ENCODE measurements around the gene OR4C45.
"Not testable (repeated sequence)": the region's sequence is repeated elsewhere in the genome, so short reads cannot be mapped to it uniquely, and the experiment has no call there.

The OR4C45 gene

DNA sequence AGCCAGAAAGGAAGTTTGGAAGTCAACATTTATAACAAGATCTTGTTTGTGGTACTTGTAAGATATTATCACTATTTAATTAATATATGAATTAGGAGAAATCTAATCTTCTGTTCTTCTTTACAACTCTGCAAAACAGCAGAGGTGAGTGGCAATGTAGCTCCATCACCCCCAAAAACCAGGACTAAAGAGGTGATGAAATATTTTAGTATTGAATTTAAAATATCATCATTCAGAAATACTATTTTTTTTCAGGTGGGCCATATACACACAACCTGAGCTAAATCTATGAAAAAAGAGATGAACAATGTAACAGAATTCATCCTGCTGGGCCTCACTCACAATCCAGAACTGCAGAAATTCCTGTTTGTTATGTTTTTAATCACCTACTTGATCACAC lies at the start of gene OR4C45:
OR4C45 (plus strand) TSS at position 301 of the 400 bp plus-strand sequence.
- no peak for DNase-seq (ENCODE audit: low spot score)

DNA sequence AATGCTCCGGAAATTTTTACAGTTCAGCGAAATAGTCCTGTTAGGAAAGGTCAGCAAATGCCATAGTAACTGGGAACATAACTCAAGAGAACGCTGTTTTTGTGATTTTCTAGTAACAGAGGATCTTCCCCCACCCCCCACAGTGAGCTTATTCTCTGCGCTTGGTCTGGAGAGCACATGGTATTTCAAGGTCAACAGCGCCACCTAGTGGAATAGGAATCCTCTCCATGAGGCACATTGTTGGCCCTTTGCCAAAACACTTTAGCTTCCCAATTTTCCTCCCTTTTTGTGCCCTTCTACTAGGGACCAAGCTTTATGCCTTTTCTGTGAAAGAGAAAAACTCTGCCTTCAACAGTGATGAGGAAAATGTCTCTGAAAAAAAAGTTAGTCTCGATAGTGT lies 37.1 kb upstream of the OR4C45 start:
- peak; percentile 2 for DNase-seq (ENCODE audit: low spot score)

DNA sequence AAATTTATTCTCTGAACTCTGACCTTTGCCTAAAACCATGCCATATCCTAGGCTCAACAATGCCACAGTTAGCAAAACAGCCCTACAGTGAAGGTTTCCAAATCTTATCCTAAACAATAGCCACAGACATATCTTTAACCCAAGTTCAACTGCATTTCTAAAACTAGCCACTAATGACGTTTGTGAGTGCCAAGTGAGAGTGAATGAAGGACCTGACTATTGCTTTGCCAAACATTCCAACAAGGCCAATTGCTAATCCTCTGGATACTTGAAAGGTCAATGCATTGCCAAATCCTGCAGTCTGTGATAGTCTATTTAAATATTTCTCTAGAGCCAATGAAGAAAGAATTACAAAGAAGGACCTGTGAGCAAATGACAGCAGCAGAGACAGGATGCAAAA lies 2.5 kb upstream of the OR4C45 start:
- no peak for DNase-seq (ENCODE audit: low spot score)

DNA sequence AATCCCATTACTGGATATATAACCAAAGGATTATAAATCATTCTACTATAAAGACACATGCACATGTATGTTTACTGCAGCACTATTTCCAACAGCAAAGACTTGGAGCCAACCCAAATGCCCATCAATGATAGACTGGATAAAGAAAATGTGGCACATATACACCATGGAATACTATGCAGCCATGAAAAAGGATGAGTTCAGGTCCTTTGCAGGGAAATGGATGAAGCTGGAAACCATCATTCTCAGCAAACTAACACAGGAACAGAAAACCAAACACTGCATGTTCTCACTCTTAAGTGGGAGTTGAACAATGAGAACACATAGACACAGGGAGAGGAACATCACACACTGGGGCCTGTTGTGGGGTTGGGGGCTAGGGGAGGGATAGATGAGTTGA lies 3.6 kb downstream of the OR4C45 start:
- not testable (repeated sequence) for DNase-seq (ENCODE audit: low spot score)

DNA sequence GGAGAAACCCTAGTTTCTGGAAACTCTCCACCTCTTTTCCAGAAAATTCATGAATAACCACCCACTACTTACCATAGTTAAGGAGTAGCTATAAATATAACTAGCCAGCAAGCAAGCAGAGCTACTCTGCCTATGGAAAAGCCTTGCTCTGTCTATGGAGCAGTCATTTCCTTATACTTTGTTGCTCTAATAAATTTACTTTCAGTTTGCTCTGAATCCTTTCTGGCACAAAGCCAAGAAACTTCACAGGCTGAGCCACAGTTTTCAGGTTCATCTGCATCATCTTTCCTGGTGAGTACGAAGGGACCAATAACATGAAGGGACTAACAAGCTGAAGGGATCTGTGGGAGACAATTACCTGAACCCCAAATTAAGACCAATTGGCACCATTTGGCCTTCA lies 4.6 kb downstream of the OR4C45 start:
- DNase-seq (ENCODE audit: low spot score) = no peak

DNA sequence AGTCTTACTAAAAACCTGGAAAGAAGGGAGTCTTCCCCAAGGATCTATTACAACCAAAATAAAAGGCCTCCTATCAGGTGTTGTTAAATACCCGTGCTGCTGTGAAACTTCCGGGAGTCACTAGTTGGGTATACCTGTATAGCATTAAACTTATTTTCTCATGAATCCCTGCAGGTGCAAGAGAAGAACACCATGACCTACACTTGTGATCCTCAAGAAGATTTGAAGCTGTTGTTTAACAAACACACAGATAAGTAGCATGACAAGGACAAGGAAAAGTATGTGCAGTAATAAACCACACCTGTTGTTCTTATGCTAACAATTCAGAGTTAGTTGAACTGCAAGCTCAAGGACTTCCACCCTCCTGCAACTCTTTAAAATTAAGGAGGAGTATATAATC lies 12.0 kb downstream of the OR4C45 start:
- no peak for DNase-seq (ENCODE audit: low spot score)

DNA sequence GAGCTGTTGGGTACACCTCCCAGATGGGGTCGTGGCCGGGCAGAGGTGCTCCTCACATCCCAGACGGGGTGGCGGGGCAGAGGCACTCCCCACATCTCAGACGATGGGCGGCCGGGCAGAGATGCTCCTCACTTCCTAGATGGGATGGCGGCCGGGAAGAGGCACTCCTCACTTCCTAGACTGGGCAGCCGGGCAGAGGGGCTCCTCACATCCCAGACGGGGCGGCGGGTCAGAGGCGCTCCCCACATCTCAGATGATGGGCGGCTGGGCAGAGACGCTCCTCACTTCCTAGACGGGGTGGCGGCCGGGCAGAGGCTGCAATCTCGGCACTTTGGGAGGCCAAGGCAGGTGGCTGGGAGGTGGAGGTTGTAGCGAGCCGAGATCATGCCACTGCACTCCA lies 30.4 kb downstream of the OR4C45 start:
- DNase-seq (ENCODE audit: low spot score) = not testable (repeated sequence)

DNA sequence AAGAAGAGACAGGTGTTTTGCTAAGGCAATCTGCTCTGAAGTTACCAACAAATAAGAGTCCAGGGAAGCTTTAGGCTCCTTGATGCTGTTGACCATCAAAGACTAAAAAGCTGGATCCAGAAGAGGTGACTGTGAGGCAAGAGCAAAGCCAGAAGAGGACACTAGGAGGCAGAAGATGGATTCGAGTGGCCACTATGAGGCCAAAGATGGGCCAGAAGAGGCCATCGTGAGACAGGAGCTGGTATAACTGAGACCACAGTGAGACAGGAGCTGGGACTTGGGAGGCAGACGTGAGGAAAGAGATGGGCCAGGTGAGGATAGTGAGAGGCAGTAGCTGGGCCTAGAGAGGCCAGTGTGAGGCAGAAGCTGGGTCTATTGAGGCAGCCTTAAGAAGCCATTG lies 37.7 kb downstream of the OR4C45 start:
- DNase-seq (ENCODE audit: low spot score) = no peak

DNA sequence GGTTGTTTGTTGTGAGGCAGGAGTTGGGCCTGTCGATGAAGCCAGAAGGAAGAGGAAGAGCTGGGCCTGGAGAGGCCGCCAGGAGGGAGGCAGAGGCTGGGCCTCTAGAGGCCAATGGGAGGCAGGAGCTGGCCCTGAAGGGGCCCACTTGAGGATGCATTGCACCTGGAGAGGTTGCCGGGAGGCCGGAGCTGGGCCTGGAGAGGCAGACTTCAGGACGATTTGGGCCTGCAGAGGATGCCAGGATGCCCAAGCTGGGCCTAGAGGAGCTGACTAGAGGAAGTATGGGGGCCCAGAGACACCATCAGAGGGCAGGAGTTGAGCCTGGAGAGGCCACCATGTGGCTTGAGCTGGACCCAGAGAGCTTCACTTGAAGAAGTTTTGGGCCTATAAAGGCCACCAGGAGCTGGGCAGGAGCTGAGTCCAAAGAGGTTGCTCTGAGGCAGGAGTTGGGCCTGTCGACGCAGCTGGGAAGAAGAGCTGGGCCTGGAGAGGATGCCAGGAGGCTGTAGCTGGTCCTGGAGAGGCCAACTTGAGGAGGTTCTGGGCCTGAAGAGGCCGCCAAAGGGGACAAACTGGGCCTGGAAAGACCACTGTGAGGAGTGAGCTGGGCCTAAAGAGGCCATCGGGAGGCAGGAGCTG lies 39.0 kb downstream of the OR4C45 start:
- no peak for DNase-seq (ENCODE audit: low spot score)

DNA sequence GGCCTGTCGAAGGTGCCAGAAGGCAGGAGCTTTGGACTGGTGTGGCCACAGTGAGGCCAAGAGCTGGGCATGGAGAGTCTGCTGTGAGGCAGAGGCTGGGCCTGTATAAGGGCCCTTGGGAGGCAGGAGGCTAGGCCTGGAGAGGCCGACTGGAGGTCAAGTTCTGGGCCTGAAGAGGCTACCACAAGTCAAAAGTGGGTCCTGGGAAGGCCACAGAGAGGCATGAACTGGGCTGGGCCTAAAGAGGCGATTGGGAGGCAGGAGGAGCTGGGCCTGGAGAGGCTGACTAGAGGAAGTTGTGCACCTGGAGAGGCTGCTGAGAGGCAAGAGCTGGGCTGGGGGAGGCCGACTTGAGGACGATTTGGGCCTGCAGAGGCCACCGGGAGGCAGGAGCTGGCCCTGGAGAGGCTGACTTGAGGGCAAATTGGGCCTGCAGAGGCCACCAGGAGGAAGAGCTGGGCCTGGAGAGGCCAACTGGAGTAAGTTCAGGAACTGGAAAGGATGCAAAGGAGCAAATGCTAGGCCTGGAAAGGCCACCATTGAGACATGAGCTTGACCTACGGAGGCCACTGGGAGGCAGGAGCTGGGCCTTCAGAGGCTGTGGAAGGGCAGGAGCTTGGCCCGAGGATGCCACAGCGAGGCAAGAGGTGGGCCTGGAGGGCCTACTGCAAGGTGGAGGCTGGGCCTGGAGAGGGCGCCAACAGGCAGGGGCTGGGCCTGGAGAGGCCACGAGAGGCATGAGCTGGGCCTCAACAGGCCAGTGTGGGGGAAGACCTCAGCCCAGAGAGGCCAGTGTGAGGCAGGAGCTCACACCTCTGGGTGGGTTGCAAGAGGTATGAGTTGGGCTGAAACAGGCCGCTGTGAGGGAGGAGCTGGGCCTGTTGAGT lies 39.8 kb downstream of the OR4C45 start:
- no peak for DNase-seq (ENCODE audit: low spot score)

DNA sequence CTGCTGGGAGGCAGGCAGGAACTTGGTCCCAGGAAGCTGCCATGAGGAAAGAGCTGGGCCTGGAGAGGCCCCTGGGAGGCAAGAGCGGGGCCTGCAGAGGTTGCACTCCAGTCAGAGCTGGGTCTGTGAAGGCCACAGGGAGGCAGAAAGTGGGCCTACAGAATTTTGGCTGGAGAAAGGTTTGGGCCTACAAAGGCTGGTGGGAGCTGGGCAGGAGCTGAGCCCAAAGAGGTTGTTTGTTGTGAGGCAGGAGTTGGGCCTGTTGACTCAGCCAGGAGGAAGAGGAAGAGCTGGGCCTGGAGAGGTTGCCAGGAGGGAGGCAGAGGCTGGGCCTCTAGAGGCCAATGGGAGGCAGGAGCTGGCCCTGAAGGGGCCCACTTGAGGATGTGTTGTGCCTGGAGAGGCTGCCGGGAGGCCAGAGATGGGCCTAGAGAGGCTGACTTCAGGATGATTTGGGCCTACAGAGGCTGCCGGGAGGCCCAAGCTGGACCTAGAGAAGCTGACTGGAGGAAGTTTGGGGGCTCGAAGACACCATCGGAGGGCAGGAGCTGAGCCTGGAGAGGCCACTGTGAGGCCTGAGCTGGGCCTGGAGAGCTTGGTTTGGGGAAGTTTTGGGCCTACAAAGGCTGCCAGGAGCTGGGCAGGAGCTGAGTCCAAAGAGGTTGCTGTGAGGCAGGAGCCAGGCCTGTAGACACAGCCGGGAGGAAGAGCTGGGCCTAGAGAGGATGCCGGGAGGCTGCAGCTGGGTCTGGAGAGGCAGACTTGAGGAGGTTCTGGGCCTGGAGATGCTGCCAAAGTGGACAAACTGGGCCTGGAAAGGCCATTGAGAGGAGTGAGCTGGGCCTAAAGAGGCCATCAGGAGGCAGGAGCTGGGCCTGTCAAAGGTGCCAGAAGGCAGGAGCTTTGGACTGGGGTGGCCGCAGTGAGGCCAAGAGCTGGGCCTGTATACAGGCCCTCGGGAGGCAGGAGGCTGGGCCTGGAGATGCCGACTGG lies 40.7 kb downstream of the OR4C45 start:
- DNase-seq (ENCODE audit: low spot score) = no peak

DNA sequence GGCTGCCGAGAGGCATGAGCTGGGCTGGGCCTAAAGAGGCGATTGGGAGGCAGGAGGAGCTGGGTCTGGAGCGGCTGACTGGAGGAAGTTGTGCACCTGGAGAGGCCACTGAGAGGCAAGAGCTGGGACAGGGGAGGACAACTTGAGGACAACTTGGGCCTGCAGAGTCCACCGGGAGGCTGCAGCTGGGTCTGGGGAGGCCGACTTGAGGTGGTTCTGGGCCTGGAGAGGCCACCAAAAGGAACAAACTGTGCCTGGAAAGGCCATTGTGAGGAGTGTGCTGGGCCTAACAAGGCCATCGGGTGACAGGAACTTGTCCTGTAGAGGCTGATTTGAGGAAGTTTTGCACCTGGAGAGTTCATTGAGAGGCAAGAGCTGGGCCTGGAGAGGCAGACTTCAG lies 41.5 kb downstream of the OR4C45 start:
- no peak for DNase-seq (ENCODE audit: low spot score)

DNA sequence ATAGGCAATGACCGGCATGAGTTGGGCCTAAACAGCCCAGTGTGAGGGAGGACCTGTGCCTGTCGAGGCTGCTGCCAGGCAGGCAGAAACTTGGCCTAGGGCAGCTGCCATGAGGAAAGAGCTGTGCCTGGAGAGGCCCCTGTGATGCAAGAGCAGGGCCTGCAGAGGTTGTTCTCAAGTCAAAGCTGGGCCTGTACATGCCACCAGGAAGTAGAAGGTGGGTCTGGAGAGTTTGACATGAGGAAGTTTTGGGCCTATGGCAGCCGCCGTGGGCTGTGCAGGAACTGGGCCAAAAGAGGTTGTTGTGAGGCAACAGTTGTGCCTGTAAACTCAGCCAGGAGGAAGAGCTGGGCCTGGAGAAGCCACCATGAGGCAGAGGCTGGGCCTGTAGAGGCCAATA lies 43.2 kb downstream of the OR4C45 start:
- no peak for DNase-seq (ENCODE audit: low spot score)

DNA sequence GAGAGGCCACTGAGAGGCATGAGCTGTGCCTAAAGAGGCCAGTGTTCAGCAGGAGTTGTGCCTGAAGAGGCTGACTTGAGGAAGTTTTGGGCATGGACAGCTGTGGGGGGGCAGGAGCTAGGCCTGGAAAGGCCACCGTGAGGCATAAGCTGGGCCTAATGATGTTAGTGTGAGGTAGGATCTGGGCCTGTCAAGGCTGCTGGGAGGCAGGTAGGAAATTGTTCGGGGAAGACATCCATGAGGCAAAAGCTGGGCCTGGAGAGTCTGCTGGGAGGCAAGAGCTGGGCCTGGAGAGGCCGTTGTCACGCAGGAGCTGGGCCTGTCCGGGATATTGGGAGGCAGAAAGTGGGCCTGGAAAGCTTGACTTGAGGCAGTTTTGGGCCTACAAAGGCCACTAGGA lies 44.9 kb downstream of the OR4C45 start:
- no peak for DNase-seq (ENCODE audit: low spot score)

DNA sequence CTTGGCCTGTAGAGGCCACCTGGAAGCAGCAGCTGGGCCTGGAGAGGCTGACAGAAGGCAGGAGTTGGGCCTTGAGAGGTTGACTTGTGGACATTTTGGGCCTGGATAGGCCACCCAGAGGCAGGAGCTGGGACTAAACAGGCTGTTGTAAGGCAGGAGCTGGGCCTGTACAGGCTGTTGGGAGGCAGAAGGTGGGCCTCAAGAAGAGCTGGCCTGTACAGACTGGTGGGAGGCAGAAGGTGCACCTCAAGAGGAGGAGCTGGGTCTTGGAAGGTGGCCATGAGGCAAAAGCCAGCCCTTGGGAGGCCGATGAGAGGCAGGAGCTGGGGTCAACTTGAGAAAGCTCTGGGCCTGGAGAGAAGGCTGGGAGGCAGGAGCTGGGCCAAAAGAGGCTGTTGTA lies 45.3 kb downstream of the OR4C45 start:
- no peak for DNase-seq (ENCODE audit: low spot score)

DNA sequence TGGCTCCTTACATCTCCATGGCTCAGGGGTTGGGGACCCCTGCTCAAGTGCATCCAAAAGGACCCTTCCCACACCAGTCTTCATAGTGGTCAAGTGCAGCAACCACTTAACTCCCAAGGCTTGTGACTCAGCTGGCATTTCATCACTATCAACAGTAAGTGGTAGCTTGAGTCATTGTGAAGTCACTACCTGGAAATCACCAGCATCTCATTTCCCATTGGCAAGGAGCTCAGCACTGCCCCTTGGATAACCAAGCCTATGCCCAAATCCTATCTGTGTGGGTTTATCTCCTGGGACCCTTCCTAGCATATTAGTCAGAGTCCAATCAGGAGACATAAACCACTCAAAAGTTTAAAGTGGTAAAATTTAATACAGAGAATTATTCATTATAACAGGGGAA lies 46.3 kb downstream of the OR4C45 start:
- DNase-seq (ENCODE audit: low spot score) = not testable (repeated sequence)

DNA sequence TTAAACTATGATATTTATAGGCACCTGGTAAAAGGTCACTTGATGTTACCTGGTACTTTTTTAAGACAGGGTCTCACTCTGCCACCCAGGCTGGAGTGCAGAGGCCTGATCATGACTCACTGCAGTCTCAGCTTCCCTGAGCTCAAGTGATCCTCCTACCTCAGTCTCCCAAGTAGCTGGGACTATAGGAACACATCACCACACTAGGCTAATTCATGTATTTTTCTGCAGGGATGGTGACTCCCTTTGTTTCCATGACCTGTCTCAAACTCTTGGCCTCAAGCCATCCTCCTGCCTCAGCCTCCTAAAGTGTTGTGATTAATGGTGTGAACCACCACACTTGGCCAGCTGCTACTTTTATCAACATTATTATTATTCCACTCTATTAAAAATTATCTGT lies 47.6 kb downstream of the OR4C45 start:
- no peak for DNase-seq (ENCODE audit: low spot score)

All from hepatic stellate cell (primary cell).